OCI-LY1 (cell line): ENCODE measurements around the gene KICS2.

Source experiments
- EZH2 ChIP-seq: fragments of 200-600 bp; sonication (generic), shearing (Covaris generic); IDR thresholded peaks from 2 replicates; pipeline ENCODE4 v1.8.0; 2017; ENCODE audit warnings: borderline replicate concordance, mixed run types, mild to moderate bottlenecking, antibody characterized with exemption, low read length, moderate library complexity, mixed read lengths
- TF ChIP-seq, protein P1 (sequence below): fragments of 200-600 bp; sonication (generic), shearing (Covaris generic); IDR thresholded peaks from 2 replicates; pipeline ENCODE4 v1.5.1; 2017; ENCODE audit warnings: mild to moderate bottlenecking, antibody characterized with exemption, low read length, moderate library complexity, mixed read lengths

DNA sequence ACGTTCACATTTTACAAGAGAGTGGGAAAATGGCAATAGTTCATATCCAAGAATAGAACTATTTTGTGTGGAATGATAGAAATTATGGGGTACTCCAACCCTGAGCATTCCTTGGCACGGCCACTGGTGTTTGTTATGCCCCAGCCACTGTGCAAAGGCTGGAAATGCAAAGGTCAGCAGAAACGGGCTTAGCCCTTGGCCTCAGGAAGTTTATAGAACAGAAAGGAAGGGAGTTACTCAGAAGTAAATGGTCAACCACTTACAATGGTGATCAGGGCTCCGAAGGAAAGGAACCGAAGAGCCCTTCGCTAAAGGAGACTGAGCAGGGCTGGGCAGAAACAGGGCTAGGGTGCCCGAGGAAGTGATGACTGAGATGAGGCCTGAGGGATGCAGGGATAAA lies 45.1 kb downstream of the KICS2 start:
- TF ChIP-seq, protein P1, sequence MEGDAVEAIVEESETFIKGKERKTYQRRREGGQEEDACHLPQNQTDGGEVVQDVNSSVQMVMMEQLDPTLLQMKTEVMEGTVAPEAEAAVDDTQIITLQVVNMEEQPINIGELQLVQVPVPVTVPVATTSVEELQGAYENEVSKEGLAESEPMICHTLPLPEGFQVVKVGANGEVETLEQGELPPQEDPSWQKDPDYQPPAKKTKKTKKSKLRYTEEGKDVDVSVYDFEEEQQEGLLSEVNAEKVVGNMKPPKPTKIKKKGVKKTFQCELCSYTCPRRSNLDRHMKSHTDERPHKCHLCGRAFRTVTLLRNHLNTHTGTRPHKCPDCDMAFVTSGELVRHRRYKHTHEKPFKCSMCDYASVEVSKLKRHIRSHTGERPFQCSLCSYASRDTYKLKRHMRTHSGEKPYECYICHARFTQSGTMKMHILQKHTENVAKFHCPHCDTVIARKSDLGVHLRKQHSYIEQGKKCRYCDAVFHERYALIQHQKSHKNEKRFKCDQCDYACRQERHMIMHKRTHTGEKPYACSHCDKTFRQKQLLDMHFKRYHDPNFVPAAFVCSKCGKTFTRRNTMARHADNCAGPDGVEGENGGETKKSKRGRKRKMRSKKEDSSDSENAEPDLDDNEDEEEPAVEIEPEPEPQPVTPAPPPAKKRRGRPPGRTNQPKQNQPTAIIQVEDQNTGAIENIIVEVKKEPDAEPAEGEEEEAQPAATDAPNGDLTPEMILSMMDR, result no peak
- no peak for TF ChIP-seq EZH2
